Activated CD8-positive, alpha-beta T cell treated with anti-CD3 and anti-CD28 coated beads, Interleukin-2, amount 10 ng/mL, durations not matched to agents 7 days and 5 days (primary cell): Measurements from ENCODE around the gene UMAD1. TPM values are rescaled to one million over a fixed set of nuclear protein-coding genes. Genes with fewer than 3 reads are reported as not detected.

Experiments
- ATAC-seq: fragments of 150-1000 bp; cut with Tn5 transposase; one replicate; pipeline ENCODE4 v1.10.0; 2021; ENCODE audit warnings: moderate library complexity
- CTCF ChIA-PET: fragments of 350-600 bp; sonication (Branson Sonifier 250); formaldehyde crosslinking; loops from one replicate; lab custom pipeline; 2021; ENCODE audit warnings: antibody characterized with exemption; lab: Charles Lee
- POLR2A ChIA-PET: fragments of 350-600 bp; sonication (Branson Sonifier 250); formaldehyde crosslinking; loops from one replicate; lab custom pipeline; 2021; ENCODE audit warnings: antibody characterized with exemption; lab: Charles Lee
- DNase-seq: peaks from one replicate; pipeline ENCODE4 v3.0.0-alpha.2; 2020
- H3K27ac Mint-ChIP-seq: one replicate; pipeline ENCODE4 v1.8.0; 2021; ENCODE audit warnings: mild to moderate bottlenecking, mixed read lengths
- H3K27me3 Mint-ChIP-seq: one replicate; pipeline ENCODE4 v1.8.0; 2021; ENCODE audit warnings: low read depth, mixed read lengths
- H3K36me3 Mint-ChIP-seq: one replicate; pipeline ENCODE4 v1.8.0; 2021; ENCODE audit warnings: low read depth, mixed read lengths
- H3K4me1 Mint-ChIP-seq: one replicate; pipeline ENCODE4 v1.8.0; 2021; ENCODE audit warnings: low read depth, mixed read lengths
- H3K4me3 Mint-ChIP-seq: one replicate; pipeline ENCODE4 v1.8.0; 2021; ENCODE audit warnings: mild to moderate bottlenecking, mixed read lengths
- H3K9me3 Mint-ChIP-seq: one replicate; pipeline ENCODE4 v1.8.0; 2022; ENCODE audit warnings: mixed read lengths; ENCODE audit not compliant: insufficient read depth
- total RNA-seq, 2 experiments: library from RNA; stranded (reverse); gene quantifications; one replicate each; pipeline ENCODE4 v1.2.3, GENCODE V29; 2021

UMAD1 gene
- total RNA-seq, 2 experiments from 2014 or later: 11.9 to 12.3 TPM

- peak; percentile 63 for ATAC-seq
- H3K27ac Mint-ChIP-seq: peak overlapping the region; percentile 54
- H3K9me3 Mint-ChIP-seq: peaks cover 15% of the 10 kb centered on the region
- H3K4me1 Mint-ChIP-seq: peaks cover 32% of the 10 kb centered on the region
- peak overlapping the region; percentile 32 for H3K4me3 Mint-ChIP-seq
- POLR2A ChIA-PET: no interaction called here
- peaks cover under 1% of the 10 kb centered on the region for H3K27me3 Mint-ChIP-seq
- peaks cover 33% of the 10 kb centered on the region for H3K36me3 Mint-ChIP-seq
- DNase-seq: no peak
- CTCF ChIA-PET: interaction anchor here (1.3 kb wide), 1 partner anchor 10 kb away, joined by 5 read pairs; no protein-coding TSS in a partner anchor
Measured at GRCh38 chr7:7848246-7848645, 207.7 kb downstream of the UMAD1 start.

- no peak overlapping the region for H3K4me3 Mint-ChIP-seq
- ChIA-PET CTCF (interaction anchor here (1.0 kb wide), 1 partner anchor 21 kb away, joined by 3 read pairs; no protein-coding TSS in a partner anchor), POLR2A (no interaction called here)
Measured at GRCh38 chr7:7848892-7849291, 208.3 kb downstream of the UMAD1 start.

GRCh38 chr7:7850150-7850549 is 209.6 kb downstream of the UMAD1 start:
- POLR2A ChIA-PET: no interaction called here
- H3K4me1 Mint-ChIP-seq: peaks cover 32% of the 10 kb centered on the region
- H3K27ac Mint-ChIP-seq: no peak overlapping the region
- peaks cover 44% of the 10 kb centered on the region for H3K36me3 Mint-ChIP-seq
- H3K27me3 Mint-ChIP-seq: no peaks in the 10 kb centered on the region
- DNase-seq (no peak), ATAC-seq (no peak)
- CTCF ChIA-PET: interaction anchor here (0.8 kb wide), 1 partner anchor 90 kb away, joined by 3 read pairs; no protein-coding TSS in a partner anchor
- peaks cover 15% of the 10 kb centered on the region for H3K9me3 Mint-ChIP-seq
- no peak overlapping the region for H3K4me3 Mint-ChIP-seq

More at GRCh38 chr7:7848892-7849291, 208.3 kb downstream of the UMAD1 start:
- peaks cover 32% of the 10 kb centered on the region for H3K4me1 Mint-ChIP-seq
- ATAC-seq (no peak), DNase-seq (no peak)
- peaks cover 38% of the 10 kb centered on the region for H3K36me3 Mint-ChIP-seq
- H3K9me3 Mint-ChIP-seq: peaks cover 15% of the 10 kb centered on the region
- no peak overlapping the region for H3K27ac Mint-ChIP-seq
- no peaks in the 10 kb centered on the region for H3K27me3 Mint-ChIP-seq

- H3K4me3 Mint-ChIP-seq: no peak overlapping the region
- no peak for ATAC-seq
- DNase-seq: no peak
- peaks cover 23% of the 10 kb centered on the region for H3K9me3 Mint-ChIP-seq
- peaks cover 53% of the 10 kb centered on the region for H3K36me3 Mint-ChIP-seq
- POLR2A ChIA-PET: no interaction called here
- peaks cover 32% of the 10 kb centered on the region for H3K4me1 Mint-ChIP-seq
- no peak overlapping the region for H3K27ac Mint-ChIP-seq
- CTCF ChIA-PET: no interaction called here
- H3K27me3 Mint-ChIP-seq: no peaks in the 10 kb centered on the region
Measured at GRCh38 chr7:7851381-7851780, 210.8 kb downstream of the UMAD1 start.

GRCh38 chr7:7851991-7852390 is 211.4 kb downstream of the UMAD1 start:
- no peak for DNase-seq
- H3K4me3 Mint-ChIP-seq: no peak overlapping the region
- no peaks in the 10 kb centered on the region for H3K27me3 Mint-ChIP-seq
- ATAC-seq: no peak
- peak overlapping the region; percentile 44 for H3K27ac Mint-ChIP-seq
- CTCF ChIA-PET: no interaction called here
- POLR2A ChIA-PET: no interaction called here
- peaks cover 55% of the 10 kb centered on the region for H3K36me3 Mint-ChIP-seq
- H3K9me3 Mint-ChIP-seq: peaks cover 23% of the 10 kb centered on the region
- peaks cover 32% of the 10 kb centered on the region for H3K4me1 Mint-ChIP-seq

GRCh38 chr7:7857143-7857583 is 216.6 kb downstream of the UMAD1 start:
- peaks cover 34% of the 10 kb centered on the region for H3K36me3 Mint-ChIP-seq
- ATAC-seq (no peak), DNase-seq (no peak)
- H3K9me3 Mint-ChIP-seq: peaks cover 17% of the 10 kb centered on the region
- POLR2A ChIA-PET: no interaction called here
- CTCF ChIA-PET: no interaction called here
- no peak overlapping the region for H3K27ac Mint-ChIP-seq
- H3K4me1 Mint-ChIP-seq: peaks cover 3% of the 10 kb centered on the region
- H3K27me3 Mint-ChIP-seq: no peaks in the 10 kb centered on the region
- H3K4me3 Mint-ChIP-seq: no peak overlapping the region

GRCh38 chr7:7858559-7858958 is 218.0 kb downstream of the UMAD1 start:
- peaks cover 12% of the 10 kb centered on the region for H3K9me3 Mint-ChIP-seq
- no peak for DNase-seq
- H3K4me3 Mint-ChIP-seq: no peak overlapping the region
- ATAC-seq: no peak
- peaks cover 24% of the 10 kb centered on the region for H3K36me3 Mint-ChIP-seq
- no peaks in the 10 kb centered on the region for H3K27me3 Mint-ChIP-seq
- ChIA-PET CTCF (interaction anchor here (1.0 kb wide), 2 partner anchors 10 to 11 kb away, joined by 3 to 5 read pairs; no protein-coding TSS in a partner anchor), POLR2A (no interaction called here)
- H3K27ac Mint-ChIP-seq: no peak overlapping the region
- no peaks in the 10 kb centered on the region for H3K4me1 Mint-ChIP-seq

- Mint-ChIP-seq H3K9me3 (peaks cover 12% of the 10 kb centered on the region), H3K27me3 (no peaks in the 10 kb centered on the region), H3K4me1 (no peaks in the 10 kb centered on the region), H3K27ac (no peak overlapping the region), H3K4me3 (no peak overlapping the region), H3K36me3 (peaks cover 18% of the 10 kb centered on the region)
- ChIA-PET CTCF (no interaction called here), POLR2A (no interaction called here)
- DNase-seq (no peak), ATAC-seq (no peak)
Measured at GRCh38 chr7:7859411-7859810, 218.9 kb downstream of the UMAD1 start.

- DNase-seq: no peak
- Mint-ChIP-seq H3K4me1 (no peaks in the 10 kb centered on the region), H3K36me3 (peaks cover 7% of the 10 kb centered on the region), H3K9me3 (peaks cover 5% of the 10 kb centered on the region), H3K4me3 (no peak overlapping the region), H3K27ac (no peak overlapping the region), H3K27me3 (no peaks in the 10 kb centered on the region)
- POLR2A ChIA-PET: interaction anchor here (0.6 kb wide), 1 partner anchor 32 kb away, joined by 3 read pairs; no protein-coding TSS in a partner anchor
- no peak for ATAC-seq
- CTCF ChIA-PET: no interaction called here
Measured at GRCh38 chr7:7861211-7861633, 220.7 kb downstream of the UMAD1 start.

- Mint-ChIP-seq H3K9me3 (peaks cover 4% of the 10 kb centered on the region), H3K36me3 (peaks cover 3% of the 10 kb centered on the region), H3K27ac (no peak overlapping the region), H3K4me1 (no peaks in the 10 kb centered on the region), H3K27me3 (no peaks in the 10 kb centered on the region), H3K4me3 (no peak overlapping the region)
- ATAC-seq (no peak), DNase-seq (no peak)
- POLR2A ChIA-PET: no interaction called here
- CTCF ChIA-PET: no interaction called here
Measured at GRCh38 chr7:7862393-7862792, 221.8 kb downstream of the UMAD1 start.

GRCh38 chr7:7867846-7868571 is 227.5 kb downstream of the UMAD1 start:
- Mint-ChIP-seq H3K9me3 (no peaks in the 10 kb centered on the region), H3K27me3 (no peaks in the 10 kb centered on the region), H3K4me1 (no peaks in the 10 kb centered on the region), H3K36me3 (no peaks in the 10 kb centered on the region), H3K4me3 (no peak overlapping the region), H3K27ac (no peak overlapping the region)
- CTCF ChIA-PET: no interaction called here
- POLR2A ChIA-PET: interaction anchor here (0.8 kb wide), 1 partner anchor 229 kb away, joined by 3 read pairs; no protein-coding TSS in a partner anchor
- ATAC-seq (no peak), DNase-seq (no peak)

- DNase-seq (no peak), ATAC-seq (no peak)
- no peaks in the 10 kb centered on the region for H3K9me3 Mint-ChIP-seq
- no peak overlapping the region for H3K27ac Mint-ChIP-seq
- no peak overlapping the region for H3K4me3 Mint-ChIP-seq
- POLR2A ChIA-PET: interaction anchor here (0.8 kb wide), 1 partner anchor 229 kb away, joined by 3 read pairs; no protein-coding TSS in a partner anchor
- H3K4me1 Mint-ChIP-seq: no peaks in the 10 kb centered on the region
- CTCF ChIA-PET: interaction anchor here (0.9 kb wide), 1 partner anchor 11 kb away, joined by 3 read pairs; no protein-coding TSS in a partner anchor
- no peaks in the 10 kb centered on the region for H3K27me3 Mint-ChIP-seq
- H3K36me3 Mint-ChIP-seq: no peaks in the 10 kb centered on the region
Measured at GRCh38 chr7:7868572-7868899, 228.0 kb downstream of the UMAD1 start.
